SK-N-MC (cell line): Measurements from ENCODE around the gene OSGEP.

Experiments
- EZH2 ChIP-seq: fragments of 200-600 bp; sonication (generic); IDR thresholded peaks from one replicate; pipeline ENCODE4 v1.6.1; 2017; ENCODE audit warnings: antibody characterized with exemption
- FOXP2 ChIP-seq: optimal IDR thresholded peaks from 2 replicates; pipeline ENCODE3; 2011; ENCODE audit warnings: mild to moderate bottlenecking, moderate library complexity; ENCODE audit not compliant: insufficient read depth; ENCODE audit errors: extremely low read length, control extremely low read depth
- POLR2AphosphoS5 ChIP-seq: IDR thresholded peaks from 2 replicates; pipeline ENCODE4 v1.6.1; 2012; ENCODE audit warnings: mild to moderate bottlenecking, low read depth, low read length, borderline replicate concordance

DNA sequence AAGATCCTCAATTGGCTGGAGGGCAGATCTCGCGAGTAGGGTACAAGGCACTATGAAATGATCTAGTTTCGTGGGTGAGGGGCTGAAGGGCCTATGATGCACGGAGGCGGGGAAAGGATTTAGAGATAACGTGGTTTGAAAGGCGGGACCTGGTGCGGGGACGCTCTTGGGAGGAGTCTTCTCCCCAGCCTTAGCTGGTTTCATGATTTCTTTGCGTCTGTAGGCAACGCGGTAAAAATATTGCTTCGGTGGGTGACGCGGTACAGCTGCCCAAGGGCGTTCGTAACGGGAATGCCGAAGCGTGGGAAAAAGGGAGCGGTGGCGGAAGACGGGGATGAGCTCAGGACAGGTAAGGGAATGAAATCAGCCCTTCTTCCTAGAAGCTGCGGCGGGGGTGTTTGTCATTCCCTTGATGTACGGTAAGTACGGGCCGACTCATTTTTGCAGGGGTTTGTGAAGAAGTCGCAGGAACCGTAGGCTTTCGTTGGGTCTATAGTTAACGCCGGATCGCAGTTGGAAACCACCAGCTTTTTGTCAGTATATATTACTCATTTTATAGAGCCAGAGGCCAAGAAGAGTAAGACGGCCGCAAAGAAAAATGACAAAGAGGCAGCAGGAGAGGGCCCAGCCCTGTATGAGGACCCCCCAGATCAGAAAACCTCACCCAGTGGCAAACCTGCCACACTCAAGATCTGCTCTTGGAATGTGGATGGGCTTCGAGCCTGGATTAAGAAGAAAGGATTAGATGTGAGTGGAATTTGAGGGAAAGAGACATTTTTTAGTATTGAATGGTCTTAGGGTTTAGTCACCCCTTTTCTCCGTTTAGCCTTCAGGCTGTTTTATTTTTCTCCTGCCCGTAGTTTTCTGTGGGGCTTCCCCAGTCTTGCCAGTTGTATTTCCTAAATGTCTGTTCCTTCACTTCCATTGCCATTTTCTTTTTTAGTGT lies 1.0 kb upstream of the OSGEP start:
- TF ChIP-seq EZH2 (no peak), POLR2AphosphoS5 (no peak; the same call in 1 of the 2 replicates), FOXP2 (no peak)
